GM15510 (cell line): ENCODE results near the gene PELI3.

Source experiments
- POLR2A ChIP-seq: IDR thresholded peaks from 3 replicates; pipeline ENCODE4 v1.6.1; 2011; ENCODE audit warnings: borderline replicate concordance; ENCODE audit not compliant: insufficient read length; ENCODE audit errors: extremely low read depth

The PELI3 gene, protein sequence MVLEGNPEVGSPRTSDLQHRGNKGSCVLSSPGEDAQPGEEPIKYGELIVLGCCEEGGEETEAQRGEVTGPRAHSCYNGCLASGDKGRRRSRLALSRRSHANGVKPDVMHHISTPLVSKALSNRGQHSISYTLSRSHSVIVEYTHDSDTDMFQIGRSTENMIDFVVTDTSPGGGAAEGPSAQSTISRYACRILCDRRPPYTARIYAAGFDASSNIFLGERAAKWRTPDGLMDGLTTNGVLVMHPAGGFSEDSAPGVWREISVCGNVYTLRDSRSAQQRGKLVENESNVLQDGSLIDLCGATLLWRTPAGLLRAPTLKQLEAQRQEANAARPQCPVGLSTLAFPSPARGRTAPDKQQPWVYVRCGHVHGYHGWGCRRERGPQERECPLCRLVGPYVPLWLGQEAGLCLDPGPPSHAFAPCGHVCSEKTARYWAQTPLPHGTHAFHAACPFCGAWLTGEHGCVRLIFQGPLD

DNA sequence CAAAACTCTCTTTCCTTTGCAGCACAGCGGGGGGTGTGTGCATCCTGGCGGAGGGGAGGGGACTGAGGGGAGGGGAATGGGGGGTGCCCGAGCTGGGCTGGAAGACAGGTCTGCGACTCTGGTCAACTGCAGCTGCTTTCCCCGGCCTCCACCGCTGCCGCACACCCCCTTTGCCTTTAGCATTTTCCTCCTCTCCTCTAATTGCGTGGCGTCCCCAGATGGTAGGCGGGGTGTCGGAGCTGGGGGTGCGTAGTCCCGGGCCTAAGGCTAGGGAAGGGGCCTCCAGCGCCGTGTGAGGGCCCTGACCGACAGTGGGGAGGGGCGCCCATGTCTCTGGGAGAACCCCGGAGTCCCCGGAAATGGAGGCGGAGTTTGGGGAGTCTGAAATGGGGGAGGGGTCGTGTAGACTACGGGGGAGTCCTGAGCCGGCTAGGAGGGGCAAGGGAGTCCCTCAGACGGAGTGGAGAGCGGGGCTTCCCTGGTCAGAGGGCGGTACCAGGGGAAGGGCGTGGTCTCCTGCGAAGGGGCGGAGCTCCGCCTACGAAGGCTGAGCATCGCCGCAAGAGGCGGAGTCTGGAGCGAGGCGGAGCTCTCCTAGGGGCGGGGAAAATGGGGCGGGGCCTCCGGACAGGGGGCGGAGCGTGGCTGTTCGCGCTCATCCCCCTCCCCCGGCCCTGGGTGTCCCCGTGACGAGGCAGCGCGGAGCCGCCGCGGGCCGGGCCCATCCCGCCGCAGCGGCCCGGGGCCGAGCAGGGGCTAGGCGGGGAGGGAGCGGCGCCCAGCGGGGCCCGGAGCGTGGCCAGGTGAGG, at the start of gene PELI3:
PELI3 (plus strand) TSS at position 681 of the 809 bp plus-strand sequence. CDS start 1,224 bp downstream, outside the sequence.
- TF ChIP-seq POLR2A = peak; percentile 34

GRCh38 chr11:66417000-66417399, 49.7 kb upstream of the PELI3 start:
- TF ChIP-seq POLR2A = no peak

GRCh38 chr11:66418168-66418985, 48.3 kb upstream of the PELI3 start:
- TF ChIP-seq POLR2A = no peak

- TF ChIP-seq POLR2A = no peak
These were observed 47.8 kb upstream of the PELI3 start for GRCh38 chr11:66418986-66419308.

DNA sequence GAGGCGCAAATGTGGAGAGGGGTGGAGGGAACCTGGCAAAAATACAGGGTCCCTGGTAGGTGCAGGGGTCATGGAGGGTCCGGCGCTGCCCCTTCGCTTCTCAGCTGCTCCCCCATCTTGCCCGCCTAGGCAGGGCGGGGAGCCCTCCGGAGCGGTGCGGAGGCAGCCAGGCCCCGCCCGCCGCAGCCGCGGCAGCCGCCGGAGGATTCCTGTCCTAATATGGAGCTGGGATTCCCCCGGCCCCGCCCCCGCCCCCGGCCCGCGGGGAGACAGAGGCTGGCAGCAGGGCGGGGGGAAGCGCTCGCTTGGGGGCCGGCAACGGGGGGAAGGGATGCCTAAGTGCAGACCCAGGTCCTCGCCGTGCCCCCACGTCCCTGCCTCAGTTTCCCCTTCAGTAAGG, 46.9 kb upstream of the PELI3 start:
- TF ChIP-seq POLR2A = no peak

- TF ChIP-seq POLR2A = no peak
These were observed 45.8 kb upstream of the PELI3 start, which contains the start of gene NPAS4 for GRCh38 chr11:66420671-66421476. TSS of gene NPAS4 (plus strand) at chr11:66421035. CDS start at chr11:66421180, 145 bp downstream.

GRCh38 chr11:66421492-66422205, 45.1 kb upstream of the PELI3 start:
- TF ChIP-seq POLR2A = no peak

GRCh38 chr11:66426314-66426713, 40.4 kb upstream of the PELI3 start:
- TF ChIP-seq POLR2A = no peak

GRCh38 chr11:66428933-66429332, 37.8 kb upstream of the PELI3 start:
- TF ChIP-seq POLR2A = no peak

- TF ChIP-seq POLR2A = no peak
These were observed 36.6 kb upstream of the PELI3 start for GRCh38 chr11:66429983-66430602.

- TF ChIP-seq POLR2A = no peak
These were observed 34.1 kb upstream of the PELI3 start for GRCh38 chr11:66432597-66432996.

DNA sequence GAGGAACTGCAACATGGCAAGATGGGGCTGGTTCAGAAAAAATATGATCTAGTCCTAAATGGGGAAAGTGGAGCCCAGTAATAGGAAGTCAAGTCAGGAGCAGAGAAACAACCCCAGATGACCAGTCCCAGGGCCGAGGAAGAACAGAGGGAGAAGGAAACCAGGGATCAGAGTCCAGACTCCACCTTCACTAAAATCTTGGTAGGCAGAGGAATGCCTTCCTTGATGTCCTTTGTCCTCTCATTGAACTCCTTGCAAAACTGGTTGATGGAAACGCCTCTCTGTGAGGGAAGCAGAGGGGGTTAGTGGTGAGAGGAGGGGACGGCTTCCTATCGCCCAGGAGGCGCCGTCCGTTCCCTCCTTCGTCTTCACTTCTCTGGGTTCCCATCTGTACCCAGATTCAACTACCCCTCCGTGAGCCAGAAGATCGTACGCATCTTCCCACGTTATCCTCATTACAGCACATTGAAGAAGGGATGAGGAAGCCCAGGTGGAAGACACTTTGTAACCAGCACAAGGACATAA, 28.7 kb upstream of the PELI3 start:
- TF ChIP-seq POLR2A = no peak

DNA sequence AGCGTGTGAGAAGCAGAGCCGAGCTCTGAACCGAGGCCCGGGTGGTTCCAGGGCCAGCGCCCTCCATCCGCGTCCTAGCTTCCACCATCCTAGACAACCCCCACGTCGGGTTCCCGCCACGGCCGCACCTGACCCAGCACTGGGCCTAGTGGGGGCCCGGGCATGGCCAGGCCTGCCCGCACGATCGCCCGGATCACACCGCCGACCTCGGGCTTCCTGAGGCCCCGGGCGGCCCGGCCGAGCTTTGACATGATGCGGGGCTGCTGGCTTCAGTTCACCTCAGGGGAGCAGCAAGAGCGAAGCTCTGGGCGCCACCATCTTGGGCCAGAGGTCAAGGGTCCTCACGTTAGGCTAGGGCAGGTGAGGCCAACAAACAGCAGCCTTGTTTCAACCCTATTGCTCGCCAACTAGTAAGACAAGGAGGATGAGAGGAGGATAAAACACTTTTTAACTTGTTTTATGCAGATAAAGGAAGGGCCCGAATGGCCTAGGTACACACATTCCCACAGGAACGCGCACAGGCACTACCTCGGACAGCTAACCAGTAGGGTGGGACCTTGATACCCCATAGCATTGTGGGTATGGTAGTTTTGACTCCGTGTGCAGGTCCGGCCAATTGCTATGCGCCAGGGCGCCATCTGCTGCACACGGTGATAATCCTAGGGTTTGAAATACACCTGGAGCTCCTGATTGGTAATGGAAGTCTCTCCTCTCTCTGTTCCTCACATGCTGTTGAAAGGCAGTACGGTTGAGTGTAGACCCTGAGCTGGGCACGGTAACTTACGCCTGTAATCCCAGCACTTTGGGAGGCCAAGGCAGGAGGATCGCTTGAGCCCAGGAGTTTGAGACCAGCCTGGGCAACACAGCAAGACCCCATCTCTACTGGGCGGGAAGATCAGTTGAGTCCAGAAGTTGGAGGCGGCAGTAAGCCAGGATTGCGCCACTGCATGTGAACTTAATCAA, 27.9 kb upstream of the PELI3 start, which contains the start of gene MRPL11:
MRPL11 (minus strand) TSS at position 345 of the 963 bp plus-strand sequence; CDS start at position 251, 94 bp downstream.
- TF ChIP-seq POLR2A = peak; percentile 65
